GM21528 (cell line): Measurements from ENCODE around the gene WBP4.
"Not testable (repeated sequence)": the region's sequence is repeated elsewhere in the genome, so short reads cannot be mapped to it uniquely, and the experiment has no call there.

Experiments
- ATAC-seq: cut with Tn5 transposase; IDR thresholded peaks from one replicate; pipeline ENCODE4 v1.9.1; 2021; ENCODE audit warnings: mild to moderate bottlenecking, moderate library complexity; ENCODE audit not compliant: unreplicated experiment, low FRiP score

Gene WBP4

GRCh38 chr13:41075485-41075884, 14.2 kb downstream of the WBP4 start:
- ATAC-seq, result no peak

GRCh38 chr13:41077475-41077874, 16.2 kb downstream of the WBP4 start:
- ATAC-seq, result no peak

GRCh38 chr13:41079725-41080124, 18.4 kb downstream of the WBP4 start:
- ATAC-seq, result no peak

- no peak for ATAC-seq
Observed at GRCh38 chr13:41085961-41086585, 24.8 kb downstream of the WBP4 start.

- not testable (repeated sequence) for ATAC-seq
Observed at GRCh38 chr13:41095681-41096080, 34.4 kb downstream of the WBP4 start.

GRCh38 chr13:41098761-41099160, 37.5 kb downstream of the WBP4 start:
- no peak for ATAC-seq

- no peak for ATAC-seq
Observed at GRCh38 chr13:41099986-41100385, 38.7 kb downstream of the WBP4 start.

GRCh38 chr13:41107104-41107571, 45.8 kb downstream of the WBP4 start:
- ATAC-seq, result no peak

- ATAC-seq, result no peak
Observed at GRCh38 chr13:41107584-41108014, 46.3 kb downstream of the WBP4 start.

- no peak for ATAC-seq
Observed at GRCh38 chr13:41111454-41111853, 50.1 kb downstream of the WBP4 start.

- ATAC-seq, result no peak
Observed at GRCh38 chr13:41117869-41118268, 56.6 kb downstream of the WBP4 start.

- no peak for ATAC-seq
Observed at GRCh38 chr13:41122838-41123237, 61.5 kb downstream of the WBP4 start.

GRCh38 chr13:41127701-41128100, 66.4 kb downstream of the WBP4 start:
- no peak for ATAC-seq

GRCh38 chr13:41130356-41130755, 69.0 kb downstream of the WBP4 start:
- ATAC-seq, result no peak

- not testable (repeated sequence) for ATAC-seq
Observed at GRCh38 chr13:41131189-41131588, 69.9 kb downstream of the WBP4 start.

- ATAC-seq, result peak; percentile 18
Observed at GRCh38 chr13:41131660-41132511, 70.6 kb downstream of the WBP4 start.

- peak; percentile 91 for ATAC-seq
Observed at GRCh38 chr13:41132512-41133152, 71.3 kb downstream of the WBP4 start, which contains the start of gene KBTBD6. TSS of gene KBTBD6 (minus strand) at chr13:41132802. CDS start at chr13:41132511, 291 bp downstream.
